Eye (tissue), 1 donor: ENCODE results near the gene DACT2.
"Not testable (repeated sequence)": the region's sequence is repeated elsewhere in the genome, so short reads cannot be mapped to it uniquely, and the experiment has no call there.

Experiments used
- DNase-seq: peaks from one replicate; pipeline ENCODE4 v3.0.0-alpha.2; 2015

The DACT2 gene

GRCh38 chr6:168320634-168321033 lies 1.1 kb upstream of the DACT2 start:
- DNase-seq, result no peak

- peak; percentile 50 for DNase-seq
These were observed 848 bp downstream of the DACT2 start for GRCh38 chr6:168318579-168319278.

- no peak for DNase-seq
These were observed 1.5 kb downstream of the DACT2 start for GRCh38 chr6:168318090-168318489.

- no peak for DNase-seq
These were observed 4.0 kb downstream of the DACT2 start for GRCh38 chr6:168315596-168315995.

- peak; percentile 74 for DNase-seq
These were observed 4.6 kb downstream of the DACT2 start for GRCh38 chr6:168314948-168315347.

- no peak for DNase-seq
These were observed 5.6 kb downstream of the DACT2 start for GRCh38 chr6:168314021-168314420.

GRCh38 chr6:168313431-168314011 lies 6.1 kb downstream of the DACT2 start:
- peak; percentile 57 for DNase-seq

- DNase-seq, result not testable (repeated sequence)
These were observed 7.5 kb downstream of the DACT2 start for GRCh38 chr6:168312125-168312507.

GRCh38 chr6:168311410-168312124 lies 8.0 kb downstream of the DACT2 start:
- no peak for DNase-seq

GRCh38 chr6:168310945-168311344 lies 8.6 kb downstream of the DACT2 start:
- DNase-seq, result no peak

GRCh38 chr6:168310403-168310802 lies 9.2 kb downstream of the DACT2 start:
- no peak for DNase-seq

GRCh38 chr6:168309997-168310396 lies 9.6 kb downstream of the DACT2 start:
- no peak for DNase-seq

GRCh38 chr6:168309183-168309582 lies 10.4 kb downstream of the DACT2 start:
- no peak for DNase-seq

GRCh38 chr6:168308390-168309144 lies 11.0 kb downstream of the DACT2 start:
- DNase-seq, result no peak

- no peak for DNase-seq
These were observed 11.9 kb downstream of the DACT2 start for GRCh38 chr6:168307695-168308021.

GRCh38 chr6:168307015-168307694 lies 12.4 kb downstream of the DACT2 start:
- DNase-seq, result no peak

- DNase-seq, result no peak
These were observed 13.7 kb downstream of the DACT2 start for GRCh38 chr6:168305863-168306262.

GRCh38 chr6:168305096-168305749 lies 14.4 kb downstream of the DACT2 start:
- no peak for DNase-seq

GRCh38 chr6:168304752-168305015 lies 14.9 kb downstream of the DACT2 start:
- no peak for DNase-seq

GRCh38 chr6:168303982-168304751 lies 15.4 kb downstream of the DACT2 start:
- no peak for DNase-seq

GRCh38 chr6:168302534-168302933 lies 17.0 kb downstream of the DACT2 start:
- DNase-seq, result peak; percentile 76
